K562 (cell line): Measurements from ENCODE around the gene SYNCRIP. TPM values are rescaled to one million over a fixed set of nuclear protein-coding genes. Genes with fewer than 3 reads are reported as not detected.
A peak's percentile ranks its signal among the peaks of the same experiment; 100 is the strongest.

Experiments
- ASH1L ChIP-seq: fragments of 450-650 bp; IDR thresholded peaks from 2 replicates; pipeline ENCODE4 v1.6.1; 2018; ENCODE audit warnings: borderline replicate concordance, mild to moderate bottlenecking, low read depth; ENCODE audit not compliant: partially characterized antibody
- CC2D1A ChIP-seq: fragments of 450-650 bp; IDR thresholded peaks from 2 replicates; pipeline ENCODE4 v1.6.1; 2017; ENCODE audit warnings: mild to moderate bottlenecking
- DIDO1 ChIP-seq: fragments of 450-650 bp; IDR thresholded peaks from 2 replicates; pipeline ENCODE4 v1.6.1; 2016; ENCODE audit warnings: low read depth, missing biosample characterization, missing genetic modification characterization
- EP400 ChIP-seq: fragments of 450-650 bp; IDR thresholded peaks from 2 replicates; pipeline ENCODE4 v1.6.1; 2017; ENCODE audit warnings: antibody characterized with exemption, mild to moderate bottlenecking, moderate library complexity
- GABPA ChIP-seq: fragments of 200-800 bp; sonication (Bioruptor generic); conservative IDR thresholded peaks from 2 replicates; pipeline ENCODE4 v1.6.1; 2016; ENCODE audit warnings: low read depth, missing genetic modification characterization, missing compliant biosample characterization
- HMG20B ChIP-seq: fragments of 250-450 bp; sonication (Bioruptor Pico); IDR thresholded peaks from 2 replicates; pipeline ENCODE4 v1.5.0; 2021; ENCODE audit warnings: mild to moderate bottlenecking
- NFYB ChIP-seq: IDR thresholded peaks from 2 replicates; pipeline ENCODE4 v1.6.1; 2011; ENCODE audit warnings: mild to moderate bottlenecking, moderate library complexity; ENCODE audit not compliant: insufficient read length; ENCODE audit errors: extremely low read depth
- PHF20 ChIP-seq: fragments of 450-650 bp; IDR thresholded peaks from 2 replicates; pipeline ENCODE4 v1.6.1; 2018; ENCODE audit not compliant: partially characterized antibody
- PPARD ChIP-seq: fragments of 250-450 bp; sonication (Bioruptor Pico); IDR thresholded peaks from 2 replicates; pipeline ENCODE4 v1.8.0; 2022; ENCODE audit warnings: inconsistent platforms, mild to moderate bottlenecking, moderate library complexity
- SP2 ChIP-seq: IDR thresholded peaks from 2 replicates; pipeline ENCODE4 v1.6.1; 2011; ENCODE audit warnings: mild to moderate bottlenecking, low read depth, low read length, moderate library complexity; ENCODE audit not compliant: poor library complexity, severe bottlenecking; ENCODE audit errors: extremely low read depth
- SRSF1 ChIP-seq: fragments of 200-400 bp; formaldehyde crosslinking; IDR thresholded peaks from 2 replicates; pipeline ENCODE4 v1.6.1; 2017; ENCODE audit warnings: mild to moderate bottlenecking, low read depth, low read length, moderate library complexity
- SRSF3 ChIP-seq: fragments of 200-400 bp; formaldehyde crosslinking; IDR thresholded peaks from 2 replicates; pipeline ENCODE4 v1.6.1; 2016; ENCODE audit warnings: mild to moderate bottlenecking, low read length, moderate library complexity; ENCODE audit not compliant: insufficient read depth
- ZNF586 ChIP-seq: fragments of 450-650 bp; formaldehyde crosslinking; conservative IDR thresholded peaks from 2 replicates; pipeline ENCODE4 v1.4.0; 2020; ENCODE audit warnings: mild to moderate bottlenecking, moderate library complexity
- ZSCAN32 ChIP-seq: fragments of 450-650 bp; formaldehyde crosslinking; IDR thresholded peaks from 2 replicates; pipeline ENCODE4 v1.4.0; 2020; ENCODE audit warnings: mild to moderate bottlenecking, moderate library complexity
- polyA plus RNA-seq, 8 experiments: library from polyadenylated mRNA; depleted of rRNA in 4 of 8; stranded (reverse) in 5 of 8; unstranded in 3 of 8; fragments of >200 nt; fragmentation: Nextera tagmentation in 2 of 8; fragmentation: Illumina TruSeq in 1 of 8; extraction: Ambion mirVana in 2 of 8; extraction: Trizol in 1 of 8; gene quantifications; 2 replicates each; pipeline versions ENCODE4 v1.2.1 to v1.2.3, GENCODE V29; 2011 to 2014; ENCODE audit warnings: inconsistent platforms in 1 of 8, missing spikeins in 1 of 8
- total RNA-seq, 7 experiments: library from RNA; depleted of rRNA in 6 of 7; stranded (reverse); fragments of >200 nt in 6 of 7; fragmentation: Illumina TruSeq in 2 of 7; extraction: Trizol in 2 of 7; gene quantifications; 2 replicates each; pipeline versions ENCODE4 v1.2.1 to v1.2.3, GENCODE V29; 2011 to 2021; ENCODE audit warnings: low replicate concordance in 1 of 7
- TF ChIP-seq, protein P1 (sequence below): IDR thresholded peaks from 2 replicates; pipeline ENCODE4 v1.6.1; 2014; ENCODE audit warnings: antibody characterized with exemption
- TF ChIP-seq, protein P2 (sequence below): fragments of 450-650 bp; IDR thresholded peaks from 2 replicates; pipeline ENCODE4 v1.6.1; 2016; ENCODE audit warnings: low read depth, mild to moderate bottlenecking, moderate library complexity
- TF ChIP-seq, protein P3 (sequence below): fragments of 450-650 bp; IDR thresholded peaks from 2 replicates; pipeline ENCODE4 v1.6.1; 2016; ENCODE audit warnings: mild to moderate bottlenecking
- TF ChIP-seq, protein P4 (sequence below): fragments of 450-650 bp; IDR thresholded peaks from 2 replicates; pipeline ENCODE4 v1.7.1; 2018; ENCODE audit warnings: mild to moderate bottlenecking, low read depth; ENCODE audit not compliant: partially characterized antibody
- TF ChIP-seq, protein P5 (sequence below): fragments of 450-650 bp; IDR thresholded peaks from 2 replicates; pipeline ENCODE4 v1.6.1; 2016

The SYNCRIP gene
- total and polyA plus RNA-seq, 9 of the 15 experiments (the other 6 are each of a cell fraction or from before 2014, with no cell fraction given): 46.5 to 295 (median 140) TPM

DNA sequence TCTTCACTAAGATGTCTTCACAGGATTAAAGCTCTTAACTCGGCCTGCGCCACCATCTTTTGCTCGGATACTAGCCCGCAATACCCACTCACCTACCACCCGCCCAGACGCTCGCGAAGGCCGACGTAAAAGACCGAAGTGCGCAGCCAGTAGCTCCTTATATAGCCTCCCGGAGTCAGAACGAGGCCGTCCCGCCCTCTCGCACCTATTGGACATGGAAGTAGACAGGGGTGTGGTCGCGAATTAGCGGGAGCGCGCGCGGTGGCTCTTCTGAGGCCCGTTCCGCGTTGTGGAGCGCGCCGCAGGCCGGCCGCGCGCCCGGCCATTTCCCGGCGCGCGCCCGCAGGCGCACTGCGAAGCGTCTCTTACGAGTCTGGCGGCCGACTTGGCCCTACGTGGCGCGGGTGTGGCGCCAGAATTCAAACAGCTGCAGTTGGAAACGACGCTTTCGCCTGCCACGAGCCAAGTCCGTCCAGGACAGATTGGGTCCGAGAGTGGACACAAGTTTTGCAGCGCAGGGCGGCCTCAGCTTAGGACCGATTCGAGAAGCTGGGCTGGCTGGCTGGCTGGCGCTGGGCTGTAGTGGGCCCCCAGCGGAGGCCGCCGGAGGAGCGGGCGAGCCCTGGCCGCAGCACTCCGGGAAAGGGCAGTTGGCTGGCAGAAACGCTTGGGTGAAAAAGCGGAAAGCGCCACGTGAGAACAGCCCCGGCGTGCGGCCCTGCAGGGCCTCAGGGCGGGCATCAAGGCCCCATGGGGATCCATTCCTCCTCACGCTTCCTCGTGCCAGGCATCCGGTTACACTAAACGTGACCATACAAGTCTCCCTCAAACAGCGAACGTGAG, 36.1 kb upstream of the SYNCRIP start (continued):
- TF ChIP-seq, protein P1, sequence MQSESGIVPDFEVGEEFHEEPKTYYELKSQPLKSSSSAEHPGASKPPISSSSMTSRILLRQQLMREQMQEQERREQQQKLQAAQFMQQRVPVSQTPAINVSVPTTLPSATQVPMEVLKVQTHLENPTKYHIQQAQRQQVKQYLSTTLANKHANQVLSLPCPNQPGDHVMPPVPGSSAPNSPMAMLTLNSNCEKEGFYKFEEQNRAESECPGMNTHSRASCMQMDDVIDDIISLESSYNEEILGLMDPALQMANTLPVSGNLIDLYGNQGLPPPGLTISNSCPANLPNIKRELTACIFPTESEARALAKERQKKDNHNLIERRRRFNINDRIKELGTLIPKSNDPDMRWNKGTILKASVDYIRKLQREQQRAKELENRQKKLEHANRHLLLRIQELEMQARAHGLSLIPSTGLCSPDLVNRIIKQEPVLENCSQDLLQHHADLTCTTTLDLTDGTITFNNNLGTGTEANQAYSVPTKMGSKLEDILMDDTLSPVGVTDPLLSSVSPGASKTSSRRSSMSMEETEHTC: no peak
- TF ChIP-seq NFYB (peak; percentile 66), PHF20 (peak; percentile 44), CC2D1A (no peak; the same call in 1 of the 2 replicates), SRSF1 (no peak), GABPA (tag) (peak; percentile 53; the same call in 1 of the 2 replicates), HMG20B (CRISPR knock-in tag) (no peak), ZNF586 (CRISPR knock-in tag) (no peak), ZSCAN32 (CRISPR knock-in tag) (no peak), EP400 (peak; percentile 97), ASH1L (no peak), PPARD (CRISPR knock-in tag) (no peak), SRSF3 (0 out of 2 replicates have a peak, but pooled peaks have one; percentile 22), SP2 (no peak), DIDO1 (tag) (no peak)
- TF ChIP-seq, protein P2, sequence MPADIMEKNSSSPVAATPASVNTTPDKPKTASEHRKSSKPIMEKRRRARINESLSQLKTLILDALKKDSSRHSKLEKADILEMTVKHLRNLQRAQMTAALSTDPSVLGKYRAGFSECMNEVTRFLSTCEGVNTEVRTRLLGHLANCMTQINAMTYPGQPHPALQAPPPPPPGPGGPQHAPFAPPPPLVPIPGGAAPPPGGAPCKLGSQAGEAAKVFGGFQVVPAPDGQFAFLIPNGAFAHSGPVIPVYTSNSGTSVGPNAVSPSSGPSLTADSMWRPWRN: 0 out of 2 replicates have a peak, but pooled peaks have one; percentile 14
- TF ChIP-seq, protein P3, sequence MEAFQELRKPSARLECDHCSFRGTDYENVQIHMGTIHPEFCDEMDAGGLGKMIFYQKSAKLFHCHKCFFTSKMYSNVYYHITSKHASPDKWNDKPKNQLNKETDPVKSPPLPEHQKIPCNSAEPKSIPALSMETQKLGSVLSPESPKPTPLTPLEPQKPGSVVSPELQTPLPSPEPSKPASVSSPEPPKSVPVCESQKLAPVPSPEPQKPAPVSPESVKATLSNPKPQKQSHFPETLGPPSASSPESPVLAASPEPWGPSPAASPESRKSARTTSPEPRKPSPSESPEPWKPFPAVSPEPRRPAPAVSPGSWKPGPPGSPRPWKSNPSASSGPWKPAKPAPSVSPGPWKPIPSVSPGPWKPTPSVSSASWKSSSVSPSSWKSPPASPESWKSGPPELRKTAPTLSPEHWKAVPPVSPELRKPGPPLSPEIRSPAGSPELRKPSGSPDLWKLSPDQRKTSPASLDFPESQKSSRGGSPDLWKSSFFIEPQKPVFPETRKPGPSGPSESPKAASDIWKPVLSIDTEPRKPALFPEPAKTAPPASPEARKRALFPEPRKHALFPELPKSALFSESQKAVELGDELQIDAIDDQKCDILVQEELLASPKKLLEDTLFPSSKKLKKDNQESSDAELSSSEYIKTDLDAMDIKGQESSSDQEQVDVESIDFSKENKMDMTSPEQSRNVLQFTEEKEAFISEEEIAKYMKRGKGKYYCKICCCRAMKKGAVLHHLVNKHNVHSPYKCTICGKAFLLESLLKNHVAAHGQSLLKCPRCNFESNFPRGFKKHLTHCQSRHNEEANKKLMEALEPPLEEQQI: no peak
- TF ChIP-seq, protein P4, sequence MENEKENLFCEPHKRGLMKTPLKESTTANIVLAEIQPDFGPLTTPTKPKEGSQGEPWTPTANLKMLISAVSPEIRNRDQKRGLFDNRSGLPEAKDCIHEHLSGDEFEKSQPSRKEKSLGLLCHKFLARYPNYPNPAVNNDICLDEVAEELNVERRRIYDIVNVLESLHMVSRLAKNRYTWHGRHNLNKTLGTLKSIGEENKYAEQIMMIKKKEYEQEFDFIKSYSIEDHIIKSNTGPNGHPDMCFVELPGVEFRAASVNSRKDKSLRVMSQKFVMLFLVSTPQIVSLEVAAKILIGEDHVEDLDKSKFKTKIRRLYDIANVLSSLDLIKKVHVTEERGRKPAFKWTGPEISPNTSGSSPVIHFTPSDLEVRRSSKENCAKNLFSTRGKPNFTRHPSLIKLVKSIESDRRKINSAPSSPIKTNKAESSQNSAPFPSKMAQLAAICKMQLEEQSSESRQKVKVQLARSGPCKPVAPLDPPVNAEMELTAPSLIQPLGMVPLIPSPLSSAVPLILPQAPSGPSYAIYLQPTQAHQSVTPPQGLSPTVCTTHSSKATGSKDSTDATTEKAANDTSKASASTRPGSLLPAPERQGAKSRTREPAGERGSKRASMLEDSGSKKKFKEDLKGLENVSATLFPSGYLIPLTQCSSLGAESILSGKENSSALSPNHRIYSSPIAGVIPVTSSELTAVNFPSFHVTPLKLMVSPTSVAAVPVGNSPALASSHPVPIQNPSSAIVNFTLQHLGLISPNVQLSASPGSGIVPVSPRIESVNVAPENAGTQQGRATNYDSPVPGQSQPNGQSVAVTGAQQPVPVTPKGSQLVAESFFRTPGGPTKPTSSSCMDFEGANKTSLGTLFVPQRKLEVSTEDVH: peak; percentile 62
- TF ChIP-seq, protein P5, sequence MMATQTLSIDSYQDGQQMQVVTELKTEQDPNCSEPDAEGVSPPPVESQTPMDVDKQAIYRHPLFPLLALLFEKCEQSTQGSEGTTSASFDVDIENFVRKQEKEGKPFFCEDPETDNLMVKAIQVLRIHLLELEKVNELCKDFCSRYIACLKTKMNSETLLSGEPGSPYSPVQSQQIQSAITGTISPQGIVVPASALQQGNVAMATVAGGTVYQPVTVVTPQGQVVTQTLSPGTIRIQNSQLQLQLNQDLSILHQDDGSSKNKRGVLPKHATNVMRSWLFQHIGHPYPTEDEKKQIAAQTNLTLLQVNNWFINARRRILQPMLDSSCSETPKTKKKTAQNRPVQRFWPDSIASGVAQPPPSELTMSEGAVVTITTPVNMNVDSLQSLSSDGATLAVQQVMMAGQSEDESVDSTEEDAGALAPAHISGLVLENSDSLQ: no peak
